Measurements from ENCODE around the gene IFIT1B. TPM values are rescaled to one million over a fixed set of nuclear protein-coding genes. Genes with fewer than 3 reads are reported as not detected.
A peak's percentile ranks its signal among the peaks of the same experiment; 100 is the strongest.

Gene IFIT1B
- total and polyA plus RNA-seq, 2 of the 8 experiments (the other 6 are each of a cell fraction or from before 2014, with no cell fraction given): not detected

DNA sequence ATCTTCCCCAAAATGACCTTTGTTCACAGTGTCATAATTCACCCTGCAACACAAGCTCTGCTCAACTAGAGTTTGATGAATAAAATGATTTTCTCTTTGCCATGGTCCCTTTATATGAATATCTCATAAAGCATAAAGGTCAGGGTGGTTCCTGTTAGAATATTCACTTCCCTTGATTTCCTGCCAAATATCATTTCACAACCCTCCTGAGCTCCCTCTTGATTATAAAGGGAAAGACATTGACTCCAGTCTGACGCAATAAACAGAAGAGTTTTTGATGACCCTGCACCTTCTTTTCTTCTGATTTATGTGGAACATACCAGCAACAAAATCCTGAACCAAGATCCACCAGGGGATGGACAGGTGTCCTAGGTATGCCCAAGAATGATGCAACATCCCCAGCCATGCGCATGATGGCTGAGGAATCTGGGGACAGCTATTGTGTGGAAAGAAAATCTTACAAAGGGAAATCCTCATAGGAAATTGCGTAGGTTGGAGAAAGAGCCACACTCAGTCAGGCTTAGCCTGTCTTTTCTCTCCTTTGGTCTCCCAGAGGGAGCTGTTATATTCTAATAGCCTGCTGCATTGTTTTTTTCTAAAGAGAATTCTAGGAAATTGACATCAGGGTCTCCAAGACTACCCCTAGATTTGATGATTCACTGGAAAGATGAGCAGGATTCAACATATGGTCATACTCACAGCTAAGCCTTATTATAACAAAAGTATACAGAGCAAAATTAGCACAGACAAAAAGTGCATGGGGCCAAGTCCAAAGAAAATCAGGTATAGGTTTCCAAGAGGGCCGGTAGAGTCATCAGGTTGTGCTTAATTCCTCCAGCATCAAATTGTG, 31.2 kb upstream of the IFIT1B start:
- Histone ChIP-seq H2BK12ac (ENCODE audit: low read depth, low read length) (peak overlapping the region; percentile 82), H3K4me3 (ENCODE audit: extremely low read depth in 1 of 4, insufficient read depth in 2 of 4, low read depth in 3 of 4, low read length in 4 of 4) (no peak overlapping the region), H3K79me2 (ENCODE audit: control insufficient read depth in 1 of 2, insufficient read depth in 2 of 2, low read length in 2 of 2) (no peaks in the 10 kb centered on the region), H3K9me3 (ENCODE audit: insufficient read depth in 2 of 2, low read depth in 1 of 2, low read length in 1 of 2) (no peaks in the 10 kb centered on the region), H4K91ac (replicated peaks; ENCODE audit: insufficient read length, low read length) (peak overlapping the region; percentile 63), H3K27ac (ENCODE audit: low read depth, low read length) (peak overlapping the region; percentile 41; the same call in 1 of the 2 replicates), H3K4me1 (replicated peaks in 1 of 4; ENCODE audit: control insufficient read depth in 3 of 4, insufficient read depth in 4 of 4, low read length in 3 of 4) (peaks cover 7 to 26% (median 18%) of the 10 kb centered on the region in 4 experiments; a peak in 6 of 7 replicates), H3K79me1 (ENCODE audit: low read depth, low read length) (no peaks in the 10 kb centered on the region), H3K56ac (replicated peaks; ENCODE audit: insufficient read length, low read depth, low read length) (peak overlapping the region; percentile 17), H3K23me2 (ENCODE audit: low read depth, low read length) (no peaks in the 10 kb centered on the region), H2AFZ (ENCODE audit: low read length) (peak overlapping the region; percentile 46; the same call in 1 of the 2 replicates), H2BK20ac (ENCODE audit: low read length) (peak overlapping the region; percentile 80; the same call in 1 of the 2 replicates), H3K23ac (ENCODE audit: insufficient read length) (no peak overlapping the region), H3K36me3 (ENCODE audit: control insufficient read depth in 2 of 4, insufficient read depth in 4 of 4, low read length in 3 of 4) (no peaks in the 10 kb centered on the region), H3K4ac (replicated peaks; ENCODE audit: insufficient read length, low read depth, low read length) (peak overlapping the region; percentile 1), H3K27me3 (replicated peaks in 1 of 4; ENCODE audit: control insufficient read depth in 3 of 4, extremely low read depth in 1 of 4, insufficient read depth in 3 of 4, low read length in 3 of 4) (no peaks in the 10 kb centered on the region), H4K5ac (ENCODE audit: insufficient read length, low read depth, low read length) (no peak overlapping the region), H3K18ac (ENCODE audit: extremely low read depth, low read length) (no peak overlapping the region), H3K4me2 (ENCODE audit: insufficient read depth in 1 of 2, low read depth in 2 of 2, low read length in 2 of 2) (0 out of 4 replicates have a peak overlapping the region, but pooled peaks of 1 of the 2 experiments have one; percentile 5), H2BK120ac (replicated peaks; ENCODE audit: low read depth, low read length) (peak overlapping the region; percentile 71), H2BK15ac (ENCODE audit: low read length) (peak overlapping the region; percentile 85; the same call in 1 of the 2 replicates), H4K20me1 (replicated peaks in 1 of 2; ENCODE audit: control insufficient read depth in 1 of 2, insufficient read depth in 2 of 2, low read length in 2 of 2) (no peaks in the 10 kb centered on the region), H4K8ac (ENCODE audit: extremely low read depth, insufficient read depth, low read length) (no peak overlapping the region), H2BK5ac (ENCODE audit: low read depth, low read length) (peak overlapping the region; percentile 18; the same call in 1 of the 2 replicates), H3K9ac (replicated peaks in 1 of 4; ENCODE audit: extremely low read depth in 1 of 4, low read depth in 3 of 4, low read length in 3 of 4) (no peak overlapping the region; a peak in 1 of 7 replicates), H2AK5ac (ENCODE audit: low read depth, low read length) (peak overlapping the region; percentile 54; the same call in 1 of the 2 replicates), H3K14ac (ENCODE audit: insufficient read length) (no peak overlapping the region)
- WGBS, 2 experiments (ENCODE audit: extremely low coverage in 1 of 2, insufficient coverage in 1 of 2, insufficient read length in 1 of 2, insufficient replicate concordance in 2 of 2, low coverage in 1 of 2, low lambda C conversion rate in 2 of 2, missing lambda C conversion rate in 1 of 2): 67% methylated on average over 4 of the region's 4 CpGs; no CpG with 5 or more reads in 1 of the 2 experiments
- no peak for DNase-seq (ENCODE audit: low read depth in 1 of 2, low spot score in 2 of 2)
- TF ChIP-seq KDM5A (IDR thresholded peaks at IDR 0.05; ENCODE audit: low read length) (no peak), MAX (IDR thresholded peaks at IDR 0.05) (0 out of 2 replicates have a peak, but pooled peaks have one; percentile 24), TEAD4 (IDR thresholded peaks at IDR 0.05; ENCODE audit: low read depth, low read length) (peak; percentile 47; the same call in 1 of the 2 replicates), CEBPB (IDR thresholded peaks at IDR 0.05; ENCODE audit: low read depth, low read length) (peak; percentile 92), ATF3 (IDR thresholded peaks at IDR 0.05; ENCODE audit: insufficient read depth, low read depth, low read length) (peak; percentile 63; the same call in 1 of the 2 replicates), JUND (IDR thresholded peaks at IDR 0.05; ENCODE audit: low read length) (0 out of 2 replicates have a peak, but pooled peaks have one; percentile 64)
- POLR2A ChIA-PET (ENCODE audit: partially characterized antibody): interaction anchor here (0.9 to 1.5 kb wide), 5 partner anchors 9 to 75 kb away, joined by 3 to 5 read pairs (median 3); partner anchors contain the start of gene IFIT3
- CTCF ChIA-PET (ENCODE audit: partially characterized antibody): interaction anchor here (0.9 to 3.8 kb wide), 6 partner anchors 18 to 84 kb away, joined by 3 to 21 read pairs (median 4); partner anchors contain the start of gene IFIT2
- peak; percentile 7 for FAIRE-seq

Measured in H1 (cell line).